Prostate gland (tissue), 2 donors: ENCODE data around the gene PTX3.

Experiments
- CTCF ChIP-seq, 4 experiments: fragments of 200-600 bp in 2 of 4; fragments of 450-650 bp in 2 of 4; sonication (generic) in 2 of 4; IDR thresholded peaks; 1 replicate in 3 of 4; 2 replicates in 1 of 4; pipeline ENCODE4 v1.5.1; 2016 to 2019; ENCODE audit warnings: antibody characterized with exemption in 4 of 4, mild to moderate bottlenecking in 2 of 4, moderate library complexity in 2 of 4
- POLR2A ChIP-seq: fragments of 450-650 bp; IDR thresholded peaks from one replicate; pipeline ENCODE4 v1.6.1; 2016; ENCODE audit warnings: antibody characterized with exemption, mild to moderate bottlenecking

DNA sequence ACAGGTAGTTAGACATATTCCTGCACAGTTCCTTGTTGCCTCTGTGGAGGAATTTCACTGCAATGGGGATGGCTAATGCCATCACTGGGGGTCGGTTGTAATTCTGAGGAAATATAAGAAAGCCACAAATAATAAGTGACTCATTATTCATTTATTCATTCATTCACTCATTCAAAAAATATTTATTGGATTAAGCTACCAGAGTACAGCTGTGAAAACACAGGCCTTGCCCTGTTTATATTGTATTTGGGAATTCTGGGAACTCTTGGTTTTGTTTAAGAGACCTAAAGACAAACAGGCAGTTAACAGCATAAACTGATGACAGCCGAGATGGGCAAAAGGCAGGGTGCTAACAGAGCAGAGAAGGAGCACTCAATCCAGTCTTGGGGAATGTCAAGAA lies 23.6 kb downstream of the PTX3 start:
- TF ChIP-seq CTCF (IDR thresholded peaks at IDR 0.05) (no peak), POLR2A (no peak)
